IMR-90 (cell line): Measurements from ENCODE around the gene PACC1. TPM values are rescaled to one million over a fixed set of nuclear protein-coding genes. Genes with fewer than 3 reads are reported as not detected.

Source experiments
- ATAC-seq: fragments of 200-7000 bp; cut with Tn5 transposase; 2 replicates; pipeline ENCODE4 v1.9.1; 2020; ENCODE audit warnings: low read depth, mild to moderate bottlenecking, moderate library complexity
- BruUV-seq: library from RNA; stranded (reverse); fragments of 400-500 nt; replicated peaks from 2 replicates; lab custom pipeline; 2021; lab: Mats Ljungman, UMichigan
- CTCF ChIA-PET: fragments of 300-600 bp; formaldehyde crosslinking; extraction: SDS; loops from one replicate; lab custom pipeline; 2021; ENCODE audit warnings: antibody characterized with exemption; lab: Yijun Ruan, JAX
- POLR2A ChIA-PET: fragments of 300-600 bp; sonication (Branson Sonifier 250); formaldehyde crosslinking; loops from one replicate; lab custom pipeline; 2022; ENCODE audit warnings: antibody characterized with exemption; ENCODE audit not compliant: unreplicated experiment; lab: Charles Lee
- DNase-seq: peaks from one replicate; pipeline ENCODE4 v3.0.0; 2013
- H2AFZ ChIP-seq: replicated peaks from 2 replicates; pipeline ENCODE3; 2013; ENCODE audit warnings: low read length, mild to moderate bottlenecking; ENCODE audit not compliant: poor library complexity
- H2AK5ac ChIP-seq: 2 replicates; pipeline ENCODE4 v1.6.1; 2013; ENCODE audit warnings: low read depth, low read length, inconsistent platforms
- H2AK9ac ChIP-seq: replicated peaks from 2 replicates; pipeline ENCODE3; 2013; ENCODE audit warnings: mild to moderate bottlenecking, low read depth, low read length, moderate library complexity; ENCODE audit not compliant: poor library complexity
- H2BK120ac ChIP-seq: 2 replicates; pipeline ENCODE4 v1.6.1; 2013; ENCODE audit warnings: low read depth, low read length, inconsistent platforms
- H2BK15ac ChIP-seq: 3 replicates; pipeline ENCODE4 v1.6.1; 2013; ENCODE audit warnings: low read depth, low read length, inconsistent platforms
- H2BK20ac ChIP-seq: 2 replicates; pipeline ENCODE4 v1.6.1; 2013; ENCODE audit warnings: low read depth, mild to moderate bottlenecking, inconsistent platforms, low read length, moderate library complexity
- H2BK5ac ChIP-seq: 2 replicates; pipeline ENCODE4 v1.6.1; 2013; ENCODE audit warnings: mild to moderate bottlenecking, low read depth, low read length, inconsistent platforms; ENCODE audit not compliant: poor library complexity, severe bottlenecking
- H3K14ac ChIP-seq: replicated peaks from 2 replicates; pipeline ENCODE4 v1.6.1; 2013; ENCODE audit warnings: low read depth, low read length, inconsistent platforms
- H3K18ac ChIP-seq: 2 replicates; pipeline ENCODE4 v1.6.1; 2013; ENCODE audit warnings: low read depth, low read length, control low read depth
- H3K23ac ChIP-seq: 2 replicates; pipeline ENCODE4 v1.6.1; 2013; ENCODE audit warnings: low read depth, low read length, inconsistent platforms
- H3K27ac ChIP-seq: 2 replicates; pipeline ENCODE4 v1.5.1; 2013; ENCODE audit warnings: mild to moderate bottlenecking, control low read depth, low read length; ENCODE audit not compliant: insufficient read depth
- H3K27me3 ChIP-seq: 2 replicates; pipeline ENCODE4 v1.6.1; 2013; ENCODE audit warnings: low read length; ENCODE audit not compliant: control insufficient read depth, insufficient read depth
- H3K36me3 ChIP-seq: 2 replicates; pipeline ENCODE4 v1.6.1; 2013; ENCODE audit warnings: low read length, mixed read lengths; ENCODE audit not compliant: control insufficient read depth, insufficient read depth
- H3K4ac ChIP-seq: 2 replicates; pipeline ENCODE4 v1.6.1; 2013; ENCODE audit warnings: low read depth, low read length, inconsistent platforms
- H3K4me1 ChIP-seq: 2 replicates; pipeline ENCODE4 v1.6.1; 2013; ENCODE audit warnings: low read length, mixed read lengths; ENCODE audit not compliant: control insufficient read depth, insufficient read depth
- H3K4me2 ChIP-seq: 2 replicates; pipeline ENCODE4 v1.6.1; 2013; ENCODE audit warnings: low read depth, mild to moderate bottlenecking, control low read depth, low read length, moderate library complexity
- H3K4me3 ChIP-seq: 2 replicates; pipeline ENCODE4 v1.5.1; 2013; ENCODE audit warnings: low read depth, mild to moderate bottlenecking, control low read depth, low read length, moderate library complexity; ENCODE audit not compliant: insufficient read depth
- H3K56ac ChIP-seq: 2 replicates; pipeline ENCODE4 v1.6.1; 2013; ENCODE audit warnings: low read length, inconsistent platforms; ENCODE audit not compliant: insufficient read depth; ENCODE audit errors: extremely low read depth
- H3K79me1 ChIP-seq, 2 experiments: 2 replicates each; pipeline ENCODE4 v1.6.1; 2013; ENCODE audit warnings: low read length in 2 of 2, inconsistent platforms in 1 of 2, low read depth in 1 of 2
- H3K9ac ChIP-seq: 2 replicates; pipeline ENCODE4 v1.6.1; 2013; ENCODE audit warnings: low read depth, low read length, control low read depth
- H3K9me1 ChIP-seq: 2 replicates; pipeline ENCODE4 v1.6.1; 2013; ENCODE audit warnings: low read length, inconsistent platforms; ENCODE audit not compliant: insufficient read depth
- H3K9me3 ChIP-seq: 2 replicates; pipeline ENCODE4 v1.6.1; 2013; ENCODE audit warnings: low read length; ENCODE audit not compliant: control insufficient read depth, insufficient read depth
- H4K20me1 ChIP-seq: 2 replicates; pipeline ENCODE4 v1.6.1; 2013; ENCODE audit warnings: low read length, inconsistent platforms; ENCODE audit not compliant: insufficient read depth
- H4K5ac ChIP-seq: 2 replicates; pipeline ENCODE4 v1.6.1; 2013; ENCODE audit warnings: mild to moderate bottlenecking, low read depth, low read length, control low read depth
- H4K8ac ChIP-seq, 2 experiments: 2 replicates each; pipeline ENCODE4 v1.6.1; 2013; ENCODE audit warnings: low read depth in 2 of 2, low read length in 2 of 2, control low read depth in 1 of 2, inconsistent platforms in 1 of 2
- H4K91ac ChIP-seq: 2 replicates; pipeline ENCODE4 v1.6.1; 2013; ENCODE audit warnings: low read depth, low read length, inconsistent platforms; ENCODE audit not compliant: insufficient read depth
- BHLHE40 ChIP-seq: fragments of 150-350 bp; IDR thresholded peaks from 2 replicates; pipeline ENCODE4 v1.6.1; 2016; ENCODE audit warnings: mild to moderate bottlenecking, low read depth, low read length
- CEBPB ChIP-seq: IDR thresholded peaks from 2 replicates; pipeline ENCODE4 v1.6.1; 2012; ENCODE audit warnings: low read depth, low read length, improper control_type of control experiment
- CHD1 ChIP-seq: IDR thresholded peaks from 2 replicates; pipeline ENCODE4 v1.6.1; 2012; ENCODE audit warnings: low read depth, low read length, improper control_type of control experiment
- CTCF ChIP-seq: conservative IDR thresholded peaks from 2 replicates; pipeline ENCODE4 v1.5.1; 2012; ENCODE audit warnings: mild to moderate bottlenecking, low read depth, low read length, improper control_type of control experiment
- ELK1 ChIP-seq: fragments of 150-350 bp; IDR thresholded peaks from 2 replicates; pipeline ENCODE4 v1.6.1; 2016; ENCODE audit warnings: low read depth, mild to moderate bottlenecking, low read length, moderate library complexity, borderline replicate concordance
- FOS ChIP-seq: fragments of 150-350 bp; IDR thresholded peaks from 2 replicates; pipeline ENCODE4 v1.6.1; 2016; ENCODE audit warnings: low read depth, low read length
- MAFK ChIP-seq: IDR thresholded peaks from 2 replicates; pipeline ENCODE4 v1.6.1; 2012; ENCODE audit warnings: low read depth, low read length, improper control_type of control experiment
- MAZ ChIP-seq: IDR thresholded peaks from 2 replicates; pipeline ENCODE4 v1.6.1; 2012; ENCODE audit warnings: low read depth, mild to moderate bottlenecking, low read length, improper control_type of control experiment, moderate library complexity, borderline replicate concordance
- MXI1 ChIP-seq: IDR thresholded peaks from 2 replicates; pipeline ENCODE4 v1.6.1; 2012; ENCODE audit warnings: low read depth, mild to moderate bottlenecking, low read length, moderate library complexity, borderline replicate concordance
- NFE2L2 ChIP-seq: fragments of 150-350 bp; IDR thresholded peaks from 2 replicates; pipeline ENCODE4 v1.6.1; 2016; ENCODE audit warnings: low read depth, mild to moderate bottlenecking, low read length
- POLR2A ChIP-seq: IDR thresholded peaks from 2 replicates; pipeline ENCODE4 v1.6.1; 2012; ENCODE audit warnings: mild to moderate bottlenecking, low read depth, low read length
- RAD21 ChIP-seq: IDR thresholded peaks from 2 replicates; pipeline ENCODE4 v1.6.1; 2012; ENCODE audit warnings: low read length, improper control_type of control experiment
- RCOR1 ChIP-seq: IDR thresholded peaks from 2 replicates; pipeline ENCODE4 v1.6.1; 2012; ENCODE audit warnings: mild to moderate bottlenecking, low read length, improper control_type of control experiment; ENCODE audit not compliant: insufficient replicate concordance
- RFX5 ChIP-seq: IDR thresholded peaks from 2 replicates; pipeline ENCODE4 v1.8.0; 2012; ENCODE audit warnings: low read depth, mild to moderate bottlenecking, low read length, moderate library complexity
- SMC3 ChIP-seq: fragments of 150-350 bp; IDR thresholded peaks from 2 replicates; pipeline ENCODE4 v1.6.1; 2016; ENCODE audit warnings: low read depth, mild to moderate bottlenecking, antibody characterized with exemption, low read length, moderate library complexity
- USF2 ChIP-seq: fragments of 150-350 bp; IDR thresholded peaks from 2 replicates; pipeline ENCODE4 v1.6.1; 2017; ENCODE audit warnings: mild to moderate bottlenecking, antibody characterized with exemption, low read length, low read depth
- WGBS, 2 experiments: methylation state at CpG; one replicate each; pipeline versions ENCODE4 v1.1.5 to v1.1.7; 2013; ENCODE audit warnings: missing lambda C conversion rate in 2 of 2; ENCODE audit not compliant: insufficient read length in 1 of 2; ENCODE audit errors: extremely low coverage in 2 of 2; 5-methylcytosine and 5-hydroxymethylcytosine counted together
- dilution Hi-C: fragments of 300-500 bp; cut with HindIII; formaldehyde crosslinking; loops from one replicate; pipeline ENCODE4 v1.14.3; 2018; ENCODE audit warnings: low sequenced_read_pairs; ENCODE audit not compliant: unreplicated experiment
- in situ Hi-C: fragments of 300-500 bp; cut with MboI; formaldehyde crosslinking; loops from 3 replicates; pipeline ENCODE4 v1.14.3; 2019; ENCODE audit warnings: low sequenced_read_pairs, inconsistent platforms, mixed read lengths
- intact Hi-C: fragments of 100-400 bp; cut with micrococcal nuclease; formaldehyde crosslinking; loops from 2 replicates; pipeline ENCODE4 v1.10.0; 2022
- polyA plus RNA-seq, 3 experiments: library from polyadenylated mRNA; depleted of rRNA; stranded (reverse); fragments of >200 nt; gene quantifications; 2 replicates each; pipeline ENCODE4 v1.2.3, GENCODE V29; 2012; ENCODE audit warnings: low replicate concordance in 1 of 3
- total RNA-seq: library from RNA; depleted of rRNA; stranded (reverse); fragments of >200 nt; gene quantifications from 2 replicates; pipeline ENCODE4 v1.2.3, GENCODE V29; 2012

The PACC1 gene
- total and polyA plus RNA-seq, 2 of the 4 experiments (the other 2 are of a cell fraction): 8.6 to 13.4 TPM

- no peak overlapping the region for H3K14ac ChIP-seq
- no peak overlapping the region for H2BK20ac ChIP-seq
- H2AK5ac ChIP-seq: no peak overlapping the region
- no peak overlapping the region for H3K4me3 ChIP-seq
- H3K9me1 ChIP-seq: 0 out of 2 replicates have a peak, but pooled peaks cover 3% of the 10 kb centered on the region
- dilution Hi-C loops: no loop called here
- H2AK9ac ChIP-seq: no peak overlapping the region
- no peak for DNase-seq
- no peak overlapping the region for H3K9ac ChIP-seq
- H3K36me3 ChIP-seq: no peaks in the 10 kb centered on the region
- no peak overlapping the region for H3K56ac ChIP-seq
- H3K27ac ChIP-seq: no peak overlapping the region
- H3K79me1 ChIP-seq: peaks cover 16 to 36% of the 10 kb centered on the region in 2 experiments
- H2BK15ac ChIP-seq: no peak overlapping the region
- ChIA-PET CTCF (no interaction called here), POLR2A (no interaction called here)
- no peak overlapping the region for H3K4ac ChIP-seq
- no peak overlapping the region for H2AFZ ChIP-seq
- H3K9me3 ChIP-seq: no peaks in the 10 kb centered on the region
- ATAC-seq: no peak
- H3K4me1 ChIP-seq: peaks cover 14% of the 10 kb centered on the region; the same call in 1 of the 2 replicates
- H2BK5ac ChIP-seq: no peak overlapping the region
- H4K5ac ChIP-seq: no peak overlapping the region
- H3K27me3 ChIP-seq: no peaks in the 10 kb centered on the region
- peaks cover 12% of the 10 kb centered on the region; the same call in 1 of the 2 replicates for H4K20me1 ChIP-seq
- no peak overlapping the region for H3K4me2 ChIP-seq
- intact Hi-C loops: no loop called here
- no peak overlapping the region for H2BK120ac ChIP-seq
- no peak overlapping the region for H4K8ac ChIP-seq
- 80% methylated on average over 1 of the region's 4 CpGs; no CpG with 5 or more reads in 1 of the 2 experiments for WGBS, 2 experiments
- in situ Hi-C loops: no loop called here
- no peak overlapping the region for H3K23ac ChIP-seq
- H3K18ac ChIP-seq: no peak overlapping the region
- no peak overlapping the region for H4K91ac ChIP-seq
- TF ChIP-seq USF2 (no peak), SMC3 (no peak), MAFK (no peak), RFX5 (no peak), FOS (no peak), RAD21 (no peak), CTCF (no peak), ELK1 (no peak), CEBPB (no peak), NFE2L2 (no peak), MXI1 (no peak), MAZ (no peak), CHD1 (no peak), POLR2A (no peak), RCOR1 (no peak), BHLHE40 (no peak)
- BruUV-seq: no TSS peak
Observed at GRCh38 chr1:212434992-212435391, 20.3 kb upstream of the PACC1 start.
